ENCODE data around the gene KDM2A.

KDM2A gene

DNA sequence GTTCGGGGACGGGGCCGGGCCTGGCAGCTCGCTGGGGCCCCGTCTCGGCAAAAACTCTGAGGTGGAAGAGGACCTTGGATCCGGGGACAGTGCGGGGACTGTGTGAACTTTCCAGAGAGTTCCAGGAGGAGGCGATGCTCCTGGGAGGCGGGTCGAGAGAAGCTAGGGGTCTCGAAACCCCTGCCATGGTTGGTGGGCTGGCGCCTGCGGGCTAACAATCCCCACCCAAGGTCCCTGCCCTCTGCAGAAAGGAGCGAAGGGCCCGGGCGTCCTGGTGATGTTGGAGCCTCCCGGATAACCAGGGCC, 142.5 kb downstream of the KDM2A start:
- DNase-seq (ENCODE audit: low spot score) = no peak

DNA sequence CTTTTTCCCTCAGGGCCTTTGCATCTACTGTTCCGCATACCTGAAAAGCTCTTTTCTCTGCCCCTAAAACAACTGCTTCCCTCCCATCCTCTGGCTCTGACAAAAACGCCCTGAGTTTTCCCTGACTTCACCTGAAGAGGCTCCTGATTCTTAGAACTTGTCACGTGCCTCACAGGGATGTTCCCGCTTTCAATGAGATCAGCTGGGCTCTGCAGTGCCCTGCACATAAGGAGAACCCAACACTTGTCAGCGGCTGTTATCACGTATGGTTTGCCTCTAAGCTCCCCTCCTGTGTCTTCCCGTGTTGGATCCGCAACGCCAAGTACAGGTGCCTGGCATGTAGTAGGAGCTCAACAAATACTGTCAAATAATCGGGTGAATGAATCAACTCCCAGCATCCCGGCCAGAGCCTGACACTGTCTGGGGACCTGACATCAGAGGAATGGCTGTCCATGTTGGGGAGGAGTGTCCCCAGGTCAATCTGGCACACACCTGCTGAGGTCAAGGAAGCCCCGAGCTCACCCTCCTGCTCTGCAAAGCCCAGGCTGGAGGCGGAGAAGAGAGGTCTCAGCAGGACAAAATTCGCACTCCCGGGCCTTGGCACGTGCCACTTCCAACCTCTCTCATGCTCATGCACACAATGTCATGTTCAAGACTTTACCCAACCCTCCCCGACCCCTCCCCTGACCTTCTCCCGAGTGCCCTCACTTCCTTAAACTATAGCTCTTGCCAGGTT, 143.1 kb downstream of the KDM2A start:
- DNase-seq (ENCODE audit: low spot score) = no peak

DNA sequence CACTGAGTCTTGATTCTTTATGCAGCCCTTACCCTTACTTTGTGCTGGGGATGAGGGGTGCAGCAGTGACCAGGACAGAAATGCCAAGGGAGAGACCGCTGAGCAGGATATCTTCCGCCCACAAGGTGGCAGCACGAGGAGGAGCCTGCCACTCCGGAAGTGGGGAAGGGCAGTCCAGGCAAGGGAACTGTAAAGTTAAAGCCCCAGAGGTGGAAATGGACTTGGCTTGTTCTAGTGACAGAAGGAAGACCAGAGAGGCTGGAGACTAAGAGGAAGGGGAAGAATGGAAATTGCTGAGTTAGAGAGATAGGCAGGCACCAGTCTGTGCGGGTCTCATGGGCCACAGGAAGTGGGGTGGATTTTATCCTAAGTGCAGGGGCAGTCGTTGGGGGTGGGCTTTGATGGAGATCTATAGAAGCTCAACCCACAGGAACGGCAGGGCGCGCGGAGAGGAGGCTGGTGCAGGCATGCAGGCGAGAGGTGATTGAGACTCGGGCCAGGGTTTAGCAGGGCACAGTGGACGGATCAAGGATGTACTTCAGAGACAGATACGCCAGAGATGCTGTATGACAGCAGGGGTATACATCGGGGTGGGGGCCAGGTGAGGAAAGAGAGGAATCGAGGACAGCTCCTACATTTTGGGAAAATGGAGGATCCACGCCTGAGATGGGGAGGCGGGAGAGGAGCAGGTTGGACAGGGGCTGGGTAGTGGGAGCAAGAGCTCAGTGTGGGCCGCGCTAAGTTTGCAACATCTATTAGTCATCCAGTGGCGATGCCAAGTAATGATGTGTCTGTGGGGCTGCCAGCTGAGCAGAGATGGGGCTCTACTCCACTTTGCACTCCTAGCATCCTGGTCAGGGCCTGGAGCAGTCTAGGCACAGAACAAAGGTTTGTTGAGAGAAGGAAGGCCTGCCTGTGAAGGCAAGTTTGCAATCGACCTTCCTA, 143.9 kb downstream of the KDM2A start:
- DNase-seq (ENCODE audit: low spot score) = peak; percentile 82

- no peak for DNase-seq (ENCODE audit: low spot score)
Measured at GRCh38 chr11:67264260-67264659, 145.2 kb downstream of the KDM2A start.

DNA sequence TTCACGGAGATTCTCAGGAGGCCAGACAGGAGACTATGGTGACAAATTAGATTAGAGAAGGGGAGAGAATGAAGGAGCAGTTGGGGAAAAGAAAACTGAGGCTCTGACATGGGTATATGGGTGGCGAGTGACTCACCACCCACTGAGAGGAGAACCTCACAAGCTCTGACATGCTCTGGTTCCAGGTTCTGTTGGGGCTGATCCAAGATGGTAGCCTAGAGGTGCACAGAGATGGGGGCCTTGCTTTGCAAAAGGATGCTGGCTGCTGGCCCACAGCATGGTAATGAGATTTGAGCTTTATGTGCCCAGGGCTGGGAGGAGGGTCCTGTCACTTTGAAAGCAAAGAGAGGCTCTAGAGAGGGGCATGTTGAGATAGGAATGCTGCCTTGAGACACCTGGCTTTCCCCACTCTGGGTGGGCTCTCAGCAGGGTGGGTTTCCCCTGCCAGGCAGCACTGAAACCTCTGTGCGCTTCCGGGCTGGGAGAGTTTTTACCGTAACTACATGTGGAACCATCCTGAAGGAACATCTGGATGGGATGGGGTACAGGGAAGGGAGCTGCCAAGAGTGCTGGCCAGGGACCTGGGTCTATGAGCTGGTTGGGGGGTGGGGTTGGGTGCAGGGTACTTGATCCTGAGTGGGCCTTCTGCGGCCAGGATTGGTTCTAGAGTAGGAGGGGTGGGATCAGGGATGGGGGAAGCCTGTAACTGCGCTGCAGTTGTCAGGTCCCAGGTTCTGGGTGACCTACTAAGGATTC, 146.0 kb downstream of the KDM2A start:
- no peak for DNase-seq (ENCODE audit: low spot score)

GRCh38 chr11:67265633-67266448, 146.8 kb downstream of the KDM2A start:
- DNase-seq (ENCODE audit: low spot score) = no peak

GRCh38 chr11:67266449-67267187, 147.6 kb downstream of the KDM2A start, which contains the start of gene GRK2:
GRK2 (plus strand) TSS chr11:67266473; CDS start chr11:67266700, 227 bp downstream.
- no peak for DNase-seq (ENCODE audit: low spot score)

GRCh38 chr11:67267188-67268080, 148.4 kb downstream of the KDM2A start:
- no peak for DNase-seq (ENCODE audit: low spot score)

DNA sequence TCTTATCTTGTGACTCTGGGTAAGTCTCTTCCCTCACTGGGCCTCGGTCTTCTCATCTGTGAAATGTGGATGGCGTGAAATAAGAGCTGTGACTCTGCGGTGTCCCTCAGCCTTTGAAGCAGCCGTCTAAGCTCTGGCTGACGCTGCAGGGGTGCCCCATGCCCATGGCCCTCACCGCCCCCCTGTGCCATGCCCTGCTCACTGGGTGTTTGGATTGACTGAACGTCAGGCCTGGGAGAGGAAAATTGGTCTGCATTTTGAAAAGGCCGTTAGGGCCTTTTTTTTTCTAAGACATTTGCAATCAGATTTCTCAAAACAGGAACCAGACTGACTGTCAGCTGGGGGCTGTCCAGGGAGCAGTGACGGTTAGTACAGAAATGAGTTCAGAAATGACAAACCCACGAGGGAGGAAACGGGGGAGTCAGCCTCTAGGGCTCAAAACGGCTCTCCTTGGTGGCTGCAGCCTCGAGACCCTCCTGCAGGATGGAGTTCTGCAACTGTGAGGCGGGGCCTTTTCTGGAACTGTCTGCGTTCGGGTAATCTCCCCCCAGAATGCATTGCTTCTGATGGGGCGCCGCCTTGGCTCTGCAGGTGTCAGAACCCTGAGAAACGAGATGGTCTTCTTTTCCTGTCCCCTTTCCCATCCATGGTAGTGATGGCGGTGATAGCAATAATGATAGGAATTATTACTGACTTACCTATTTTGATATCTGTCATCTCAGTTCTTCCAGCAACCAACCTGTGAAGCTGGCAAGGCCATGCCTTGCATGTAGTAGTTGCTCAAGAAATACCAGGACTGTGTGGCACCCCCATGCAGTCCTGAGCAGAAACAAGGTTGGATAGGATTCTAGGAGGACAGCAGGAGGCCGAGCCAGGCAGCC, 149.3 kb downstream of the KDM2A start:
- DNase-seq (ENCODE audit: low spot score) = no peak

GRCh38 chr11:67268962-67269268, 149.9 kb downstream of the KDM2A start:
- no peak for DNase-seq (ENCODE audit: low spot score)

DNA sequence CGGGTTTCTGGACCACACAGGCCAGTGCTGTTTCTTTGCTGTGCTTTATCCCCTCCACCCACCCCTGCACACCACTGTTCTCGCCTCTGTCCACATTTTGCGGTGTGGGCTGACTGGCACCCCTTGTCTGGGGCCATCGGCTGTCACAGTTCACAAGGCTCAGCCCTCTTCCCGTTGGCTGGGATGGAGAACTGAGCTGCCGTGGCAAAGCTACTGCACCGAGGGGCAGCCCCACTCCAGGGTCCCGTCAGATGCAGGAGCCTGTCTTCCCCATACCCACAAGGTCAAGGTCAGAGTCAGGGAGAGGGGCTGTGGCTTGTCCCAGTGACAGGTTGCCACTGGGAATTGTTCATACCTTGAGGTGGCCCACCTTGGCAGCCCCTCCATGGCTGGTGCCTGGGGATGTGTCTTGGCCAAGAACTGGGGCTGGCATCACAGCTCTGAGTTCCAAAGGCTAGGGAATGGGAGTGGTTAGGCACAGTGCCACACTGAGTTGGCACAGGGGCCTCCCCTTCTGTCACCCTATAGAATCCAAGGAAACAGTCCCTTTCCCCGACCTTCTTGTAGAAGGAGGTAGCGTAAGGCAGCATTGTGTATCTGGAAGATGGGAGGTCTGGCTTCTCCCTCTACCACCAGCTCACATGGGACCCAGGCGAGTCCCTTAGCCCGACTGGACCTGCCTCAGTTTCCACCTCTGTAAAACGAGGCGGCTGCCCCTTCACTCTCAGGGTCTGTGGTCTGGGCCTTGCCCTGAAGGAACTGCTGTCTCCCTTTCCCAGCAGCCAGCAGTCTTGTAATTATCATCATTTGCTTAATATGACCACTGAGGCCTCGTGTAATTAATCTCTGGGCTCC, 150.6 kb downstream of the KDM2A start:
- DNase-seq (ENCODE audit: low spot score) = no peak

GRCh38 chr11:67270256-67271204, 151.5 kb downstream of the KDM2A start:
- no peak for DNase-seq (ENCODE audit: low spot score)

GRCh38 chr11:67271205-67271540, 152.1 kb downstream of the KDM2A start:
- no peak for DNase-seq (ENCODE audit: low spot score)

DNA sequence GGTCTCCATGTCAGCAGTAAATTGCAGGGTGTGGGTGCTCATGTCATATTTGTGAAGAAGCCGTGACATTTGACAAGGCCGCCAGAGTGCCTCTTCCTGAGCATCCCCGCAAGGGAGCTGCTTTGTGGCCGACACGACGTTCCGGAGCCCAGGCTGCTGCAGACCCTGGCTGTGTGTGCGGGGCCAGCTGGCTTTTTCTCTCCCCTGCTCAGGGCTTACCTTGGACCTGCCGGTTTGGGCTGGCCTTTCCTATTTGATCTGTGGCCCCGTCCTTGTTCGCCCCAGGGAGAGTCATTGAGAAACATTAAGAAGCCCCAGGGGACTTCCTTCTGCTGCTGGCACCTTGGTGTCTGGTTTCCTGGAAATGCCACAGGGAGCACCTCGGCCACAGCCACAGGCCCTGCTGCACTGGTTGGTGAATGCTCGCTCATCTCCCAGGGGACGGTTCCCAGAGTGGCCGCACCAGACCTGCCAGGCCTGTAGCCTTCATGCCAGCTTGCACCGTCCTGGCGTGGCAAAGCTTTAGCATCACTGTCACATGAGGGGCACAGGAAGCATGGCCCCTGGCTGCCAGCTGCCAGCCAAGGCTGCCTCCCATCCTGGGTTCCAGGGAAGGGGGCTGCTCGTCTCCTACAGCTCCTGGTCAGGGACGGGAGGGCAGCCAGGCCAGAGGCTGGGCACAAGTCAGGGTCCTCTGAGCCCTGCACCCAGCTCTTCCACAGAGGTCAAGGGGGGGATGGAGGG, 152.7 kb downstream of the KDM2A start:
- no peak for DNase-seq (ENCODE audit: low spot score)

DNA sequence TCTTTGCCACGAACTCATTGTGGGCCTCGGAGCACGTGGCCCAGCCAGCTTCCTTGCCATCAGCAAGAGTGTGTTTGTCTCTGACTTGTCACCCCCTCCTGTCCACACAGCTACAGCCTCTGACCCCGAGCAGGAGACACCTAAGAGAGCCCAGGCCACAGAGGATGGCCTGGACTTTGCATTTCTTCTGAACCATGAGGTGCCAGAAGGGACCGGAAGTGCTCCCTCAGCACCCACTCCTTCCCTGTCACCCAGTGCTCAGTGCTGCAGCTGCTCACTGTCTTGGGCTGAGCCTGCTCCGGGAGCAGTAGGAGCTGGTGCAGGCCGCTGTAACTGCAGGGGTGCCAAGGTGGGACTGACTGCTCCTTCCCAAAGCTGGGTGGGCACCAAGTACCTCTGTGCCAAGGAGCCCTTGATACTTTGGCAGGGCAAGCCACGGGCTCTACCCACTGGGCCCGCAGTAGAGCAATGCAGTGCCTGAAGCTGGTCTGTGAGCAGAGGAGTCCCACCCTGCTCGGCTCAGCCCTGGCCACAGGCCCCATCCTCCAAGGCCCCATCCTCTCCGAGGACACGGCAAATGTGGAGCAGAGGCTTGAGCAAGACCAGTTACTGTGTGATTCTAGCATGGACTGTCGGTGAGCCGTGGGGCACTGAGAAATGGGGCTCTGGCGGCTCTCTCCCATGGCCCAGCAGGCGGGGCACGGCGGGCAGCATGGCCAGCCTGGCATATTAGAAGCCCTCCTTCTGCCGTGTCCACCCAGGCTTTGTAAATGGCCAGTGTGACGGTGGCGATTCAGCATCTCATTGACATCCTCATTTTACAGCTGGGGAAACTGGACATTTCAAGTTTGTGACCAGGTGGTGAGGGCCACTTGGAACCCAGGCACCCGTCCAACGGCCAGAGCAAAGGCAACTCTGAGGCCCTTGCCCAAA, 153.5 kb downstream of the KDM2A start:
- DNase-seq (ENCODE audit: low spot score) = no peak

Measured in kidney capillary endothelial cell (primary cell).